ENCODE measurements around the gene FKBP1B. TPM values are rescaled to one million over a fixed set of nuclear protein-coding genes. Genes with fewer than 3 reads are reported as not detected.
"Not testable (repeated sequence)": the region's sequence is repeated elsewhere in the genome, so short reads cannot be mapped to it uniquely, and the experiment has no call there.

The FKBP1B gene
- polyA plus RNA-seq, 1 donor: 10.0 TPM

DNA sequence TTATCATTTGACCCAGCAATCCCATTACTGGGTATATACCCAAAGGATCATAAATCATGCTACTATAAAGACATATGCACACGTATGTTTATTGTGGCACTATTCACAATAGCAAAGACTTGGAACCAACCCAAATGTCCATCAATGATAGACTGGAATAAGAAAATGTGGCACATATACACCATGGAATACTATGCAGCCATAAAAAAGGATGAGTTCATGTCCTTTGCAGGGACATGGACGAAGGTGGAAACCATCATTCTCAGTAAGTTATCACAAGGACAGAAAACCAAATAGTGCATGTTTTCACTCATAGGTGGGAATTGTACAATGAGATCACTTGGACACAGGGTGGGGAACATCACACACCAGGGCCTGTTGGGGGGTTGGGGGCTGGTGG, 51.2 kb downstream of the FKBP1B start:
- DNase-seq: not testable (repeated sequence)

DNA sequence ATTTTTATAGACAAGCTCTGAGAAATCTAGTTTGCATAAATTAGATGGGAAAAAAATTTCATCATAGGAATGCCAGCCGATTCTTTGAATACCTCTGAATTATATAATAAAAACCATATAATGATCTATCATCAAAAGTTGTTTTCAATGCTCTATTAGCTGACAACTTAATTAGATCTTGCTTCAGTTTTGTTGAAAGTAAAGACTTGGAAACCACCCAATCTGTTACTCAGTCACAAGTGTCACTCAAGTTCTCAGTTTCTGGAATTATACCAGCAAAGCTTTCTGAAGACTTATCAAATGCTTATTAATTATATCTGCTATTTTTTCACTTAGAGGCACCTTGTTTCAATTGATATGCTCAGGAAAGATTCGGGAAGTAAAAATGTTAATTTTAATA, 52.5 kb downstream of the FKBP1B start:
- DNase-seq: no peak

DNA sequence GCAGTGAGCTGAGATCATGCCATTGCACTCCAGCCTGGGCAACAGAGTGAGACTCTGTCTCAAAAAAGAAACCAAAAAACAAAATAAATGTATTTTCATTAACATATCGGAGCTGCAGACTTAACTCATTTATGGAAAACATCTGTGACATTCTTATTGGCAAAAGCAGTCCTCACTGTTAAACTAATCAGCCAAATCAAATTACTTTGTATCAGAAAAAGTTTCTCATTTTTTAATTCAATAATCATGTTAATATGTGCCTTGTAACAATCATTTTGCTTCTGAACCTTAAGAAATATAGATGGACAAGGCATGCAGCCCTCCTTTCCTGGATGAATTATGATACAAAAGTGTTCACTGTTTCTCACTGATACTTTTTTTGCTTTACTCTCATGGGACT, 53.1 kb downstream of the FKBP1B start:
- no peak for DNase-seq

DNA sequence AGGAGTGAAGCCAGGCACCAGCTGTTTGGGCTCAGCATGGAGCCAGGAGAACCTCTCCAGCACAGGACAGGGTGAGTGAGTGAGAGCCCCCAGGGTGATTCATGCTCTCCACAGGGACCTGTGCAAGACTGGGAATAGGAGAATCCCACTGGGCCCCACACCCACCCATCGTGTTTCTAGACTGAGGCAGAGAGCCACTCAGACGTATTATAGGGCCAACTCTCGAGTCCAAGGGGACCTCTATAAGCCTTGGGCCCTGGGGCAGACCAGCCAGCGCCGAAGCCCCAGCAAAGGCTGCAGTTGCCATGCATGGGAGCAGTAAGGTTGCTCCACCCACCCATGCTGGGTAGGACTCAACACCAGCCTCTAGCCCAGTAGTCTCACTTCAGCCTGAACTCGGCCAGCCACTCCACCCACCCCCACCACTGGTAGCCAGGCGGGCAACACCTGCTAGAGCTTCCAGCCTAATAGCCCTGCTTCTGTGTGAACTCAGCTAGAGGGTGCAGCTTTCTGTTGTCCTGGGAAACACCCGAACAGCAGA, 54.6 kb downstream of the FKBP1B start:
- DNase-seq: no peak

DNA sequence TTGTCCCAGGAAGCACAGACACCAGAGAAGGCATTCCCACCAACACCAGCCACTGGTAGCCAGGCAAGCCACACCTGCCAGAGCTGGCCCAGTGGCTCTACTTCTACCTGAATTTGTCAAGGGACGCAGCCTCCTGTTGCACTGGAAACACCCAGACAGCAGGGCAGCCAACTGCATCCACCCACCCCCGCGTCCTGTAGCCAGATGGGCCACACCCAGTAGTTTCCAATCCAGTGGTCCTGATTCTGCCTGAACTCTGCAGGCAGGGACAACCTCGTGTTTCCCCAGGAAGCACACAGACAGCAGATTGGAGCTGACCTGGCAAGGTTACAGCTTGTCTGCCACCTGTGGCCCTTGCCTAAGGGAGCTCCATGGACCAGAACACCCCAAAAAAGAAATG, 55.4 kb downstream of the FKBP1B start:
- no peak for DNase-seq

DNA sequence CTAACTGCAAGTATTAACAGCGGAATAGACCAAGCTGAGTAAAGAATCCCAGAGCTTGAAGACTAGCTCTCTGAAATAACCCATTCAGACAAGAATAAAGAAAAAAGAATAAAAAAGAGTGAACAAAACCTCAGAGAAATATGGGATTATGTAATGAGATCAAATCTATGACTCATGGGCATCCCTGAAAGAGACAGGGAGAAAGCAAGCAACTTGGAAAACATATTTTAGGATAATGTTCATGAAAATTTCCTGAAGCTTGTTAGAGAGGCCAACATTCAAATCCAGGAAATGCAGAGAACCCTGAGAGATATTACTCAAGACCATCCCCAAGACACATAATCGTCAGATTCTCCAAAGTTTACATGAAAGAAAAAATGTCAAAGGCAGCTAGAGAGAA, 56.3 kb downstream of the FKBP1B start:
- no peak for DNase-seq

DNA sequence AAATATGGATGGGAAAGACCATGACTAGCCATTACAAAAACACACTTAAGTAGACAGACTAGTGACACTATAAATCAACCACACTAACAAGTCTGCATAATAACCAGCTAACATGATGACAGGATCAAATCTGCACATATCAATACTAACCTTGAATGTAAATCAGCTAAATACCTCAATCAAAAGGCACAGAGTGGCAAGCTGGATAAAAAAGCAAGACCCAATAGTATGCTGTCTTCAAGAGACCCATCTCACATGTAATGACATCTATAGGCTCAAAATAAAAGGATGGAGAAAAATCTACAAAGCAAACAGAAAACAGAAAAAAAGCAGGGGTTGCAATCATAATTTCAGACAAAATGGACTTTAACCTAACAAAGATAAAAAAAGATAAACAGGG, 57.2 kb downstream of the FKBP1B start:
- no peak for DNase-seq

DNA sequence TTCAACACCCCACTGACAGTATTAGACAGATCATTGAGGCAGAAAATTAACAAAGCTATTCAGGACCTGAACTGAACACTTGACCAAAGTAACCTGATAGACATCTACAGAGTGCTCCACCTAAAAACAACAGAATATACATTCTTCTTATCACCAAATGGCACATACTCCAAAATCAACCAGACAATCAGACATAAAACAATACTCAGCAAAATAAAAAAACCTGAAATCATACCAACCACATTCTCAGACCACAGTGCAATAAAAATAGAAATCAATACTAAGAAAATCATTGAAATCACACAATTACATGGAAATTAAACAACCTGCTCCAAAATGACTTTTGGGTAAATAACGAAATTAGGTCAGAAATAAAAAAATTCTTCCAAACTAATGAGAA, 57.8 kb downstream of the FKBP1B start:
- no peak for DNase-seq

DNA sequence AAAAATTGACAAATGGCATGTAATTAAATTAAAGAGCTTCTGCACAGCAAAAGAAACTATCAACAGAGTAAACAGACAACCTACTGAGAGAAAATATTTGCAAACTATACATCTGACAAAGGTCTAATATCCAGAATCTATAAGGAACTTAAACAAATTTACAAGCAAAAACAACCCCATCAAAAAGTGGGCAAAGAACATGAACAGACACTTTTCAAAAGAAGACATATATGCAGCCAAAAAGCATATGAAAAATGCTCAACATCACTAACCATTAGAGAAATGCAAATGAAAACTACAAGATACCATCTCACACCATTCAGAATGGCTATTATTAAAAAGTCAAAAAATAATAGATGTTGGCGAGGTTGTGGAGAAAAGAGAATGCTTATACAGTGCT, 59.9 kb downstream of the FKBP1B start:
- DNase-seq: not testable (repeated sequence)

DNA sequence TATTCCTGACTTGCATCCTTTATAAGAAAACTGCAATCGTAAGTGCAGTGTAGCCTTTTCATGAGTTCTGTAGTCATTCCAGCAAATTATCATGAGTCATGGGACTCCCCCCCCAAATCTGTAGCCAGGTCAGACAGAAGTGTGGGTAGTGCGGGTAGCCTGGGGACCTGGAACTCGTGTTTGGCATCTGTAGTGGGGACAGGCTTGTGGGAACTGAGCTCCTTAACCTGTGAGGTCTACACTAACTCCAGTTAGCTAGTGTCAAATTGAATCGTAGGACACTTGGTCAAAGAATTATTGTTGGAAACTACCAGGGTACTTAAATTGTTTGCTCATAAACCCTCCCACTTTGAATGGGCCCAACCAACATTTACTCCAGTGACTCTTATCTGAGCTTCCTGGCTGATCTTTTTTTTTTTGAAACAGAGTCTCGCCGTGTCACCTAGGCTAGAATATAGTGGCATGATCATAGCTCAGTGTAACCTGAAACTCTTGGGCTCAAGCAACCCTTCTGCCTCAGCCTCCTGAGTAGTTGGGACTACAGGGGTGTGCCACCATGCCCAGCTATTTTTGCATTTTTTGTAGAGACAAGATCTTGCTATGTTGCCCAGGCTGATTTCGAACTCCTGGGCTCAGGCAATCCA, 61.2 kb downstream of the FKBP1B start:
- DNase-seq: no peak

DNA sequence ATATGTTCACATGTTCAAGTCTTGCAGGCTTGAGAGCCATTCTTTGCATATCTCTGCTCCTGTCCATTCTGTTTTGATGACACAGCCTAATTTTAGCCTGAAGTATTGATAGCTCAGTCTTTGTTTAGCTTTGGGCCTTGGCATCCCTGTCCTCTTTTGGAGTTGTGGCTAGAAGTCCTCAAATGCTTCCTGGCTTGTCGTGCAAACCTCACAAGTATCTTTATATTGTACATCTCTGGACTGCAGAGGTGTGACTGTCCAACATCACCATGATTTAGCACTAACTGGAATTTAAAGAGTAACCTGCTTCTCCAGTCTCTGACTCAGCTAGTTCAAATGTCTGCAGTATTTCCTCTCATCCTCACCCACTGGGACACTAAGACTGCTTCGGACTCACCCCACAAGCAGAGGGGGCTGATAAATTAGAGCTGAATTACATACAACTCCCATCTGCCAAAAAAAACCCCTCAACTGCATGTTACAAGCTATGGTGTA, 61.9 kb downstream of the FKBP1B start:
- no peak for DNase-seq

Other genes with a start within 250 kb of the FKBP1B start
- 23.8 TPM for gene ATAD2B, start 122.6 kb upstream of the FKBP1B start, polyA plus RNA-seq (ENCODE audit: insufficient read length)
- 22.7 TPM for gene UBXN2A, start 109.3 kb upstream of the FKBP1B start, polyA plus RNA-seq (ENCODE audit: insufficient read length)
- gene MFSD2B, start 39.7 kb upstream of the FKBP1B start, polyA plus RNA-seq (ENCODE audit: insufficient read length): 2.4 TPM
- gene WDCP, start 2.4 kb upstream of the FKBP1B start, polyA plus RNA-seq (ENCODE audit: insufficient read length): 15.9 TPM
- 145 TPM for gene SF3B6, start 26.6 kb downstream of the FKBP1B start, polyA plus RNA-seq (ENCODE audit: insufficient read length)
- 44.5 TPM for gene TP53I3, start 35.1 kb downstream of the FKBP1B start, polyA plus RNA-seq (ENCODE audit: insufficient read length)
- gene PFN4, start 73.6 kb downstream of the FKBP1B start, polyA plus RNA-seq (ENCODE audit: insufficient read length): 2.2 TPM
- 29.7 TPM for gene FAM228B, start 73.7 kb downstream of the FKBP1B start, polyA plus RNA-seq (ENCODE audit: insufficient read length)
- gene FAM228A, start 125.3 kb downstream of the FKBP1B start, polyA plus RNA-seq (ENCODE audit: insufficient read length): 1.3 TPM